Esophagus (tissue), 2 donors: Measurements from ENCODE around the gene OR51F1. TPM values are rescaled to one million over a fixed set of nuclear protein-coding genes. Genes with fewer than 3 reads are reported as not detected.
"Not testable (repeated sequence)": the region's sequence is repeated elsewhere in the genome, so short reads cannot be mapped to it uniquely, and the experiment has no call there.

Experiments
- H3K27ac ChIP-seq, 2 donors: one replicate each; pipeline ENCODE4 v1.5.1; 2013; ENCODE audit warnings: low read depth in 2 of 2, mild to moderate bottlenecking in 2 of 2, inconsistent platforms in 1 of 2, low read length in 1 of 2, moderate library complexity in 1 of 2
- H3K27me3 ChIP-seq, 2 donors: one replicate each; pipeline ENCODE4 v1.6.1; 2013; ENCODE audit warnings: low read length in 2 of 2, control low read depth in 1 of 2, mild to moderate bottlenecking in 1 of 2; ENCODE audit not compliant: insufficient read depth in 2 of 2, control insufficient read depth in 1 of 2
- H3K36me3 ChIP-seq, 2 donors: one replicate each; pipeline ENCODE4 v1.6.1; 2013; ENCODE audit warnings: low read length in 1 of 2; ENCODE audit not compliant: control insufficient read depth in 2 of 2, insufficient read depth in 2 of 2
- H3K4me1 ChIP-seq, 2 donors: one replicate each; pipeline ENCODE4 v1.6.1; 2013; ENCODE audit warnings: low read length in 1 of 2; ENCODE audit not compliant: control insufficient read depth in 2 of 2, insufficient read depth in 2 of 2
- H3K4me3 ChIP-seq, 2 donors: one replicate each; pipeline ENCODE4 v1.5.1; 2013; ENCODE audit warnings: low read length in 2 of 2, mild to moderate bottlenecking in 2 of 2, low read depth in 1 of 2, moderate library complexity in 1 of 2
- H3K9me3 ChIP-seq, 2 donors: one replicate each; pipeline ENCODE4 v1.6.1; 2013; ENCODE audit warnings: mild to moderate bottlenecking in 2 of 2, low read depth in 1 of 2, low read length in 1 of 2, moderate library complexity in 1 of 2; ENCODE audit not compliant: control insufficient read depth in 2 of 2, insufficient read depth in 1 of 2
- WGBS, 2 donors: extraction: QIAGEN DNeasy Blood & Tissue Kit; methylation state at CpG; one replicate each; pipeline ENCODE4 v1.1.7; 2013; 5-methylcytosine and 5-hydroxymethylcytosine counted together
- polyA plus RNA-seq, 2 donors: library from polyadenylated mRNA; stranded (reverse); fragments of 200-250 nt; gene quantifications; one replicate each; pipeline ENCODE4 v1.2.3, GENCODE V29; 2013
- donor health status: healthy with polysubstance abuse.
- donor health status: Bipolar disorder and iron deficiency.

The OR51F1 gene
- polyA plus RNA-seq: not detected

- Histone ChIP-seq H3K4me1 (no peaks in the 10 kb centered on the region), H3K4me3 (no peak within 1 kb of the TSS), H3K27ac (no peak within 1 kb of the TSS), H3K27me3 (no peaks in the 10 kb centered on the region), H3K9me3 (no peaks in the 10 kb centered on the region), H3K36me3 (no peaks in the 10 kb centered on the region)
- 93 to 94% methylated on average over 1 of the region's 1 CpG for WGBS, 2 donors
Observed at GRCh38 chr11:4769838-4770237, at the start of gene OR51F1. Gene OR51F1 (minus strand): TSS chr11:4769938. CDS start chr11:4769938, 0 bp downstream.

- Histone ChIP-seq H3K27ac (no peak overlapping the region), H3K27me3 (no peaks in the 10 kb centered on the region), H3K36me3 (no peaks in the 10 kb centered on the region), H3K9me3 (no peaks in the 10 kb centered on the region), H3K4me1 (peaks cover 0 to 5% of the 10 kb centered on the region in 2 donors), H3K4me3 (no peak overlapping the region)
- 89 to 90% methylated on average over 2 of the region's 2 CpGs for WGBS, 2 donors
Observed at GRCh38 chr11:4809246-4809645, 39.5 kb upstream of the OR51F1 start.

GRCh38 chr11:4808476-4808875, 38.7 kb upstream of the OR51F1 start:
- Histone ChIP-seq H3K27ac (no peak overlapping the region), H3K27me3 (no peaks in the 10 kb centered on the region), H3K9me3 (no peaks in the 10 kb centered on the region), H3K36me3 (no peaks in the 10 kb centered on the region), H3K4me3 (no peak overlapping the region), H3K4me1 (peaks cover 0 to 5% of the 10 kb centered on the region in 2 donors)
- WGBS, 2 donors: 91% methylated on average over 1 of the region's 1 CpG

GRCh38 chr11:4804280-4804679, 34.5 kb upstream of the OR51F1 start, which contains the start of gene OR52R1:
Gene OR52R1 (minus strand): TSS chr11:4804380. CDS start chr11:4804380, 0 bp downstream.
- Histone ChIP-seq H3K27me3 (no peaks in the 10 kb centered on the region), H3K4me3 (no peak within 1 kb of the TSS), H3K4me1 (peaks cover 0 to 2% of the 10 kb centered on the region in 2 donors), H3K36me3 (no peaks in the 10 kb centered on the region), H3K9me3 (no peaks in the 10 kb centered on the region), H3K27ac (no peak within 1 kb of the TSS)
- WGBS, 2 donors: 84 to 86% methylated on average over 3 of the region's 3 CpGs

GRCh38 chr11:4801316-4801715, 31.6 kb upstream of the OR51F1 start:
- H3K9me3 ChIP-seq, H3K4me3 ChIP-seq, H3K36me3 ChIP-seq, H3K27ac ChIP-seq, H3K4me1 ChIP-seq, H3K27me3 ChIP-seq: not testable (repeated sequence)
- 75 to 78% methylated on average over 5 of the region's 5 CpGs for WGBS, 2 donors

GRCh38 chr11:4798427-4799183, 28.9 kb upstream of the OR51F1 start:
- no peaks in the 10 kb centered on the region for H3K9me3 ChIP-seq
- no peaks in the 10 kb centered on the region for H3K4me1 ChIP-seq
- H3K27ac ChIP-seq: no peak overlapping the region
- 49 to 55% methylated on average over 6 of the region's 6 CpGs for WGBS, 2 donors
- H3K27me3 ChIP-seq: no peaks in the 10 kb centered on the region
- H3K4me3 ChIP-seq: no peak overlapping the region
- H3K36me3 ChIP-seq: no peaks in the 10 kb centered on the region

GRCh38 chr11:4797206-4797605, 27.5 kb upstream of the OR51F1 start:
- 23 to 24% methylated on average over 2 of the region's 2 CpGs for WGBS, 2 donors
- no peaks in the 10 kb centered on the region for H3K36me3 ChIP-seq
- H3K27ac ChIP-seq: no peak overlapping the region
- no peaks in the 10 kb centered on the region for H3K27me3 ChIP-seq
- H3K9me3 ChIP-seq: no peaks in the 10 kb centered on the region
- H3K4me3 ChIP-seq: no peak overlapping the region
- H3K4me1 ChIP-seq: no peaks in the 10 kb centered on the region

- Histone ChIP-seq H3K9me3 (no peaks in the 10 kb centered on the region), H3K27me3 (no peaks in the 10 kb centered on the region), H3K4me3 (no peak overlapping the region), H3K4me1 (no peaks in the 10 kb centered on the region), H3K27ac (no peak overlapping the region), H3K36me3 (no peaks in the 10 kb centered on the region)
- 31 to 58% methylated on average over 1 of the region's 1 CpG for WGBS, 2 donors
Observed at GRCh38 chr11:4782454-4782853, 12.7 kb upstream of the OR51F1 start.

- Histone ChIP-seq H3K4me1 (no peaks in the 10 kb centered on the region), H3K4me3 (no peak overlapping the region), H3K9me3 (no peaks in the 10 kb centered on the region), H3K27me3 (no peaks in the 10 kb centered on the region), H3K27ac (no peak overlapping the region), H3K36me3 (no peaks in the 10 kb centered on the region)
Observed at GRCh38 chr11:4768094-4768493, 1.6 kb downstream of the OR51F1 start.

- WGBS, 2 donors: 80 to 83% methylated on average over 6 of the region's 6 CpGs
- H3K27me3 ChIP-seq: no peaks in the 10 kb centered on the region
- H3K4me1 ChIP-seq: no peaks in the 10 kb centered on the region
- H3K9me3 ChIP-seq: no peaks in the 10 kb centered on the region
- no peak overlapping the region for H3K27ac ChIP-seq
- H3K36me3 ChIP-seq: no peaks in the 10 kb centered on the region
- no peak overlapping the region for H3K4me3 ChIP-seq
Observed at GRCh38 chr11:4766420-4767043, 3.2 kb downstream of the OR51F1 start.
